Fibroblast of skin of right biceps (primary cell): ENCODE results near the gene CFAP141.

Experiments used
- DNase-seq: peaks from one replicate; pipeline ENCODE4 v3.0.0-alpha.2; 2013

CFAP141 gene

DNA sequence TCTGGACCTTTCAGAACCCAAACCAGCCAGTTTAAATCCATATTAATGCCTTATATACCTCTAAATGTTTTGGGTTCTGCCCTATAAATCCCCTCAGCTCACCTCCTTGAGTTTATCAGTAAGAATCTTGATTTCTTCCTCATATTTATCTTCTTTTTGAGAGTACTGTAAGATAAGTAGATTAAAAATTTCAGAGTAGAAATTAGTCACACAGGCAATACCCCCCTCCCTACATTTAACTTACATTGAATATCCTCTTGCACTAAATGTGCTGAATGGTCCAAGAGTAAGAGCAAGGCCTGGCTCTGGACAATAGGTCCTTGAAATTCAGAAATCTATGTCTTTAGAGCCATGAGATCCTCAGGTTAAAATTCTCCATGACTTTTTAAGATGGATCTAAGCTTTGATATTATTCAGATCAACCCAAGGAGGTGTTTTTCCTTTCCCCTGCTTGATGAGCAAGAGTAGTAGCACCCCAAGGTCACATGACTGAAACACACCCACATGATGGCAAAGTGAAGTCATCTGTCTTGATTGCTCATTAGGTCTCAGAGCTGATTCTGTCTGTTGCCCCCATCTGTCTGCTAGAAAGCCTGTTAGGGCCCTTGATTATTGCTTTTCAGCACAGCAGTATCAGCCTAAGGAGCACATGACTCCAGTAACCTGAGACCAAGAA, 35.4 kb downstream of the CFAP141 start:
- DNase-seq = no peak

DNA sequence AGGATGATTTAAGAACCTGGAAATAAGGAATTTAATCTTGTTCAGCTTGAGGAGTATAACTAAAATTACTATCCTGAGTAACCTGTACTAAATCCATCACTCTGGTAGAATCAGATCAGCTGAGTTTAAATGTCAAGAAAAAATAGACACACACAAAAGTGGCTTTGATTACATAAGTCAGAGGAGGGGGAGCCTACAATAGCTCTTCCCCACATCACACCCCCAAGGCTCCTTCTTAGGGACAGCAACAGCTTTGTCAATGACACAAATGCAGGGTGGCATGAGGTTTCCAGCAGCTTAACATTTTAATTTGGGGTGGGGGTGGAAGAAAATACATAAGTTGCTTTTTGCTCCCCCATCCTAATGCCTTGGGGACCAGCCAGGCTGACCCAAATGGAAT, 38.7 kb downstream of the CFAP141 start:
- no peak for DNase-seq

- DNase-seq = no peak
These were observed 39.9 kb downstream of the CFAP141 start for GRCh38 chr1:154166207-154166606.

GRCh38 chr1:154159554-154159953, 46.6 kb downstream of the CFAP141 start:
- no peak for DNase-seq

- no peak for DNase-seq
These were observed 47.6 kb downstream of the CFAP141 start for GRCh38 chr1:154158307-154159125.

GRCh38 chr1:154157520-154158306, 48.4 kb downstream of the CFAP141 start:
- DNase-seq = no peak

DNA sequence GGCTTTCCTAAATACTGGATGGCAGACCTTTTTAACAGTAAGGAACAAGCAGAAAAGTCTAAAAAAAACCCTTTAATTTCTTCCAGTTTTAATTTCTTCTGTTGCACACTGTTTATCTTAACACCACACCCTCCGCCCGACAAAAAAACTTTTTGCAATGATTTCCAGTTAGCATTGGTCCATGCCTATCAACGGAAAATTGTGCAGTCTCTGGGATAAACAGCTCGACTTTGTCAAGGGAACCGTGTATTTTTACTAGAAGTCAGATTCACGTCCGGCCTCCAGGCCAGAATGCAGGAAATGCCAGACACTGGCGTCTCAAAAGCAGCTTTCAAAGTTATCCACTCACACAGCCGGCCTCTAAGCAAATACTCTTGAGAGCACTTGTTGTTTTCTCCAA, 50.9 kb downstream of the CFAP141 start:
- DNase-seq = no peak

DNA sequence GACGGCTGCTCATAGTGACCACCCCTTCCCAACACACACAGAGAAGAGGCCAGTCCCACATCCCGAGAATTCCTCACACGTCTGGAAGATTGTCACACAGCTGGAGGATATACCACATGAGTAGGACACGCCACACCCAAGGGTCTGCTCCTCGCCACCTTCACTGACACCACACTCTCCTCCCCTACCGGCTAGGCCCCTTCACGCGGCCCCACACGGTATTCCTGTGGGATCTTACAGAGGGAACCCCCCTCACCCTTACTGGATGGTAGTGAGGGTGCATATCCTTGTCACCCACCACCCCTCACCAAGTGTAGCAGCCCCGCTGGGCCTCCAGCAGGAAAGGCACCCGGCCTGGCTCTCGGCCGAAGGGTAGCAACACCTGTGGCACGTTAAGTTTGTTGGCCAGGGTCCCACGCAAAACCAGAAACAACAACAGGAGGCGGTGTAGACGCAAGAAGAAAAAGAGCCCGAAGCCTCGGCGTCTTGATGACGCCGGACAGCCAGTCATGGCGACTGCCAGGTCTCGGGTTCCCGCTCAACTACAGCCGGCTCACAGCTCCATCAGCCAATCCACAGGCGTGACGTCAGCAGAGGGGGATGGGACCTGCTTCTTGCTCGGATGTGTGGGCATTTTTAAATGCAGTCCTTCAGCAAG, 51.5 kb downstream of the CFAP141 start, which contains the start of gene NUP210L:
Gene NUP210L (minus strand): TSS at position 540 of the 658 bp plus-strand sequence.
- peak; percentile 31 for DNase-seq

DNA sequence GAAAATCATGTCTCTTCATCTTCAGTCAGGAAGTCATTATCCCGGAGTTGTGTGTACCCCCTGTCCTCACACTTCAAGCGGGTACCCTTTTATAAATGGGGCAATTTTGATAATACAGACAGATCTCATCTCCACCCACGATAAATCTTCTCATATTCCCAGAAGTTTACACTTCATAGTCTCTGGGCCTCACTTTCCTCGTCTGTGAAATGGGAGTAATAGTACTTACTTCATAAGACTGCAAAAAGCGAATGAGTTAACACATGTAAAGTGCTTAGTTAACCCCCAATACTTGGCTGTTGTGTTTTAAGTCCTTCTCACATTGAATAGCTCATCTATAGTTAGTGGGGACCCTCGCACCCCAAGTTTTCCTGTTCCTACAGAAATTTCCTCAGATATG, 52.1 kb downstream of the CFAP141 start:
- no peak for DNase-seq

- peak; percentile 31 for DNase-seq
These were observed 54.8 kb downstream of the CFAP141 start for GRCh38 chr1:154151311-154151710.
